ENCODE results near the gene KNDC1. TPM values are rescaled to one million over a fixed set of nuclear protein-coding genes. Genes with fewer than 3 reads are reported as not detected.

KNDC1 gene
- total RNA-seq, 1 donor from 2014 or later = 0.54 TPM

GRCh38 chr10:133128126-133129070, 31.6 kb upstream of the KNDC1 start:
- Mint-ChIP-seq H3K27me3 (ENCODE audit: insufficient read depth) (peaks cover 3% of the 10 kb centered on the region), H3K27ac (no peak overlapping the region)
- no peak for DNase-seq (ENCODE audit: low spot score)

GRCh38 chr10:133129071-133129858, 30.8 kb upstream of the KNDC1 start:
- no peak for DNase-seq (ENCODE audit: low spot score)
- Mint-ChIP-seq H3K4me3 (no peak overlapping the region), H3K4me1 (ENCODE audit: low read depth) (no peaks in the 10 kb centered on the region), H3K27me3 (ENCODE audit: insufficient read depth) (peaks cover 3% of the 10 kb centered on the region), H3K36me3 (ENCODE audit: low read depth) (no peaks in the 10 kb centered on the region), H3K9me3 (no peaks in the 10 kb centered on the region), H3K27ac (no peak overlapping the region)
- intact Hi-C loops (cut with micrococcal nuclease) = loop anchor here (10.0 kb wide), 1 partner anchor 294 kb away; no protein-coding TSS in a partner anchor

More at GRCh38 chr10:133128126-133129070, 31.6 kb upstream of the KNDC1 start:
- no peaks in the 10 kb centered on the region for H3K36me3 Mint-ChIP-seq (ENCODE audit: low read depth)
- intact Hi-C loops (cut with micrococcal nuclease) = loop anchor here (10.0 kb wide), 1 partner anchor 294 kb away; no protein-coding TSS in a partner anchor
- no peaks in the 10 kb centered on the region for H3K9me3 Mint-ChIP-seq
- H3K4me1 Mint-ChIP-seq (ENCODE audit: low read depth) = no peaks in the 10 kb centered on the region
- H3K4me3 Mint-ChIP-seq = no peak overlapping the region

GRCh38 chr10:133129859-133130495, 30.0 kb upstream of the KNDC1 start:
- Mint-ChIP-seq H3K27me3 (ENCODE audit: insufficient read depth) (peaks cover 1% of the 10 kb centered on the region), H3K9me3 (no peaks in the 10 kb centered on the region), H3K4me3 (no peak overlapping the region), H3K36me3 (ENCODE audit: low read depth) (no peaks in the 10 kb centered on the region), H3K27ac (no peak overlapping the region), H3K4me1 (ENCODE audit: low read depth) (no peaks in the 10 kb centered on the region)
- DNase-seq (ENCODE audit: low spot score) = no peak
- intact Hi-C loops (cut with micrococcal nuclease) = loop anchor here (10.0 kb wide), 1 partner anchor 295 kb away; no protein-coding TSS in a partner anchor

- DNase-seq (ENCODE audit: low spot score) = no peak
- Mint-ChIP-seq H3K27ac (no peak overlapping the region), H3K4me3 (no peak overlapping the region)
Measured at GRCh38 chr10:133130602-133131001, 29.4 kb upstream of the KNDC1 start.

GRCh38 chr10:133131053-133131452, 29.0 kb upstream of the KNDC1 start:
- Mint-ChIP-seq H3K9me3 (no peaks in the 10 kb centered on the region), H3K27ac (no peak overlapping the region), H3K4me1 (ENCODE audit: low read depth) (no peaks in the 10 kb centered on the region), H3K27me3 (ENCODE audit: insufficient read depth) (no peaks in the 10 kb centered on the region), H3K4me3 (no peak overlapping the region), H3K36me3 (ENCODE audit: low read depth) (no peaks in the 10 kb centered on the region)
- intact Hi-C loops (cut with micrococcal nuclease) = no loop called here
- DNase-seq (ENCODE audit: low spot score) = no peak

More at GRCh38 chr10:133130602-133131001, 29.4 kb upstream of the KNDC1 start:
- H3K4me1 Mint-ChIP-seq (ENCODE audit: low read depth) = no peaks in the 10 kb centered on the region
- no peaks in the 10 kb centered on the region for H3K36me3 Mint-ChIP-seq (ENCODE audit: low read depth)
- no peaks in the 10 kb centered on the region for H3K9me3 Mint-ChIP-seq
- H3K27me3 Mint-ChIP-seq (ENCODE audit: insufficient read depth) = no peaks in the 10 kb centered on the region
- intact Hi-C loops (cut with micrococcal nuclease) = no loop called here

- intact Hi-C loops (cut with micrococcal nuclease) = no loop called here
- H3K27ac Mint-ChIP-seq = no peak overlapping the region
Measured at GRCh38 chr10:133131734-133132472, 28.1 kb upstream of the KNDC1 start.

GRCh38 chr10:133132473-133133291, 27.3 kb upstream of the KNDC1 start:
- DNase-seq (ENCODE audit: low spot score) = no peak
- H3K4me1 Mint-ChIP-seq (ENCODE audit: low read depth) = no peaks in the 10 kb centered on the region
- no peaks in the 10 kb centered on the region for H3K27me3 Mint-ChIP-seq (ENCODE audit: insufficient read depth)
- intact Hi-C loops (cut with micrococcal nuclease) = no loop called here
- no peak overlapping the region for H3K4me3 Mint-ChIP-seq
- H3K27ac Mint-ChIP-seq = no peak overlapping the region
- no peaks in the 10 kb centered on the region for H3K36me3 Mint-ChIP-seq (ENCODE audit: low read depth)
- no peaks in the 10 kb centered on the region for H3K9me3 Mint-ChIP-seq

More at GRCh38 chr10:133131734-133132472, 28.1 kb upstream of the KNDC1 start:
- H3K27me3 Mint-ChIP-seq (ENCODE audit: insufficient read depth) = no peaks in the 10 kb centered on the region
- no peak for DNase-seq (ENCODE audit: low spot score)
- no peaks in the 10 kb centered on the region for H3K9me3 Mint-ChIP-seq
- H3K4me1 Mint-ChIP-seq (ENCODE audit: low read depth) = no peaks in the 10 kb centered on the region
- H3K4me3 Mint-ChIP-seq = no peak overlapping the region
- H3K36me3 Mint-ChIP-seq (ENCODE audit: low read depth) = no peaks in the 10 kb centered on the region

- H3K27me3 Mint-ChIP-seq (ENCODE audit: insufficient read depth) = no peaks in the 10 kb centered on the region
- H3K9me3 Mint-ChIP-seq = no peaks in the 10 kb centered on the region
- no peak overlapping the region for H3K27ac Mint-ChIP-seq
- DNase-seq (ENCODE audit: low spot score) = no peak
- no peaks in the 10 kb centered on the region for H3K4me1 Mint-ChIP-seq (ENCODE audit: low read depth)
- intact Hi-C loops (cut with micrococcal nuclease) = no loop called here
- no peaks in the 10 kb centered on the region for H3K36me3 Mint-ChIP-seq (ENCODE audit: low read depth)
- H3K4me3 Mint-ChIP-seq = no peak overlapping the region
Measured at GRCh38 chr10:133133471-133134231, 26.4 kb upstream of the KNDC1 start.

GRCh38 chr10:133134411-133135115, 25.5 kb upstream of the KNDC1 start:
- intact Hi-C loops (cut with micrococcal nuclease) = no loop called here
- H3K27ac Mint-ChIP-seq = peak overlapping the region; percentile 58
- no peak for DNase-seq (ENCODE audit: low spot score)

GRCh38 chr10:133135116-133135465, 24.9 kb upstream of the KNDC1 start:
- no peaks in the 10 kb centered on the region for H3K36me3 Mint-ChIP-seq (ENCODE audit: low read depth)
- H3K4me3 Mint-ChIP-seq = no peak overlapping the region
- intact Hi-C loops (cut with micrococcal nuclease) = no loop called here
- no peaks in the 10 kb centered on the region for H3K27me3 Mint-ChIP-seq (ENCODE audit: insufficient read depth)
- DNase-seq (ENCODE audit: low spot score) = no peak
- H3K9me3 Mint-ChIP-seq = no peaks in the 10 kb centered on the region
- H3K27ac Mint-ChIP-seq = no peak overlapping the region
- H3K4me1 Mint-ChIP-seq (ENCODE audit: low read depth) = no peaks in the 10 kb centered on the region

More at GRCh38 chr10:133134411-133135115, 25.5 kb upstream of the KNDC1 start:
- Mint-ChIP-seq H3K27me3 (ENCODE audit: insufficient read depth) (no peaks in the 10 kb centered on the region), H3K36me3 (ENCODE audit: low read depth) (no peaks in the 10 kb centered on the region), H3K4me1 (ENCODE audit: low read depth) (no peaks in the 10 kb centered on the region), H3K9me3 (no peaks in the 10 kb centered on the region), H3K4me3 (no peak overlapping the region)

All from activated T-helper 1 cell treated with anti-CD3 and anti-CD28 coated beads, Interleukin-12 subunit alpha, Interleukin-12 subunit beta, Interleukin-2, Interleukin-4 antibody, amounts not matched to agents 30 ng/mL and 10 ng/mL and 1 ng/mL, durations not matched to agents 14 hours and 24 hours and 36 hours (primary cell).